Trophoblast cell (in vitro differentiated cells and primary cell): ENCODE measurements around the gene TRPV6.

Source experiments
- DNase-seq, 2 donors: peaks; one replicate each; pipeline ENCODE4 v3.0.0-alpha.2; 2016
- H2AFZ ChIP-seq: 2 replicates; pipeline ENCODE4 v1.6.1; 2013; ENCODE audit warnings: low read length, moderate library complexity, mild to moderate bottlenecking; ENCODE audit not compliant: insufficient read depth, poor library complexity
- H2AK5ac ChIP-seq: 2 replicates; pipeline ENCODE4 v1.6.1; 2013; ENCODE audit warnings: mild to moderate bottlenecking, low read length
- H2BK120ac ChIP-seq: 2 replicates; pipeline ENCODE4 v1.6.1; 2013; ENCODE audit warnings: low read length, mild to moderate bottlenecking, moderate library complexity; ENCODE audit not compliant: insufficient read depth, poor library complexity
- H2BK12ac ChIP-seq: 2 replicates; pipeline ENCODE4 v1.6.1; 2013; ENCODE audit warnings: mild to moderate bottlenecking, low read length, moderate library complexity
- H2BK5ac ChIP-seq: 2 replicates; pipeline ENCODE4 v1.6.1; 2013; ENCODE audit warnings: low read length, low read depth, moderate library complexity, mild to moderate bottlenecking; ENCODE audit not compliant: poor library complexity
- H3K14ac ChIP-seq: 2 replicates; pipeline ENCODE4 v1.6.1; 2013; ENCODE audit warnings: mild to moderate bottlenecking, low read length
- H3K18ac ChIP-seq: 2 replicates; pipeline ENCODE4 v1.6.1; 2013; ENCODE audit warnings: mild to moderate bottlenecking, low read length
- H3K23ac ChIP-seq: 2 replicates; pipeline ENCODE4 v1.6.1; 2013; ENCODE audit warnings: low read length
- H3K27ac ChIP-seq: 2 replicates; pipeline ENCODE4 v1.5.1; 2013; ENCODE audit warnings: low read depth, mild to moderate bottlenecking, inconsistent platforms, low read length, moderate library complexity
- H3K27me3 ChIP-seq: 2 replicates; pipeline ENCODE4 v1.6.1; 2013; ENCODE audit warnings: inconsistent platforms, mild to moderate bottlenecking, low read length, moderate library complexity; ENCODE audit not compliant: insufficient read depth
- H3K36me3 ChIP-seq, 2 experiments: 1 replicate in 1 of 2; 2 replicates in 1 of 2; pipeline ENCODE4 v1.6.1; 2013; ENCODE audit warnings: low read length in 2 of 2, mild to moderate bottlenecking in 2 of 2, moderate library complexity in 1 of 2; ENCODE audit not compliant: insufficient read depth in 2 of 2, control insufficient read depth in 1 of 2
- H3K4ac ChIP-seq: 2 replicates; pipeline ENCODE4 v1.6.1; 2013; ENCODE audit warnings: low read depth, mild to moderate bottlenecking, low read length, moderate library complexity
- H3K4me1 ChIP-seq, 2 experiments: 1 replicate in 1 of 2; 2 replicates in 1 of 2; pipeline ENCODE4 v1.6.1; 2013; ENCODE audit warnings: low read length in 2 of 2, mild to moderate bottlenecking in 2 of 2, moderate library complexity in 1 of 2; ENCODE audit not compliant: insufficient read depth in 2 of 2, control insufficient read depth in 1 of 2
- H3K4me2 ChIP-seq: 2 replicates; pipeline ENCODE4 v1.6.1; 2013; ENCODE audit warnings: inconsistent platforms, mild to moderate bottlenecking, low read length, moderate library complexity
- H3K4me3 ChIP-seq: 2 replicates; pipeline ENCODE4 v1.5.1; 2013; ENCODE audit warnings: mild to moderate bottlenecking, low read depth, low read length, inconsistent platforms
- H3K79me1 ChIP-seq: one replicate; pipeline ENCODE4 v1.6.1; 2013; ENCODE audit warnings: low read length
- H3K79me2 ChIP-seq: 2 replicates; pipeline ENCODE4 v1.6.1; 2013; ENCODE audit warnings: low read length, mild to moderate bottlenecking; ENCODE audit not compliant: control insufficient read depth, insufficient read depth, poor library complexity
- H3K9ac ChIP-seq: 2 replicates; pipeline ENCODE4 v1.6.1; 2013; ENCODE audit warnings: mild to moderate bottlenecking, low read length
- H3K9me3 ChIP-seq: 2 replicates; pipeline ENCODE4 v1.6.1; 2013; ENCODE audit warnings: low read depth, mild to moderate bottlenecking, control low read depth, inconsistent platforms, low read length; ENCODE audit not compliant: insufficient read depth
- H4K12ac ChIP-seq: 2 replicates; pipeline ENCODE4 v1.6.1; 2013; ENCODE audit warnings: low read depth, mild to moderate bottlenecking, low read length, moderate library complexity
- H4K8ac ChIP-seq: 2 replicates; pipeline ENCODE4 v1.6.1; 2013; ENCODE audit warnings: low read depth, mild to moderate bottlenecking, low read length, moderate library complexity
- H4K91ac ChIP-seq: one replicate; pipeline ENCODE4 v1.6.1; 2013; ENCODE audit warnings: low read depth, mild to moderate bottlenecking, low read length, moderate library complexity
- WGBS: extraction: QIAGEN DNeasy Blood & Tissue Kit; methylation state at CpG from one replicate; pipeline ENCODE4 v1.1.7; 2013; ENCODE audit warnings: missing lambda C conversion rate; ENCODE audit not compliant: insufficient read length, insufficient coverage; ENCODE audit errors: extremely low coverage; 5-methylcytosine and 5-hydroxymethylcytosine counted together

The TRPV6 gene

GRCh38 chr7:142894112-142894984, 8.8 kb upstream of the TRPV6 start:
- Histone ChIP-seq H3K9me3 (peaks cover 7% of the 10 kb centered on the region), H3K27me3 (no peaks in the 10 kb centered on the region), H2BK5ac (no peak overlapping the region), H3K36me3 (no peaks in the 10 kb centered on the region), H3K27ac (no peak overlapping the region), H3K4me3 (no peak overlapping the region), H3K4me2 (no peak overlapping the region), H3K79me1 (peaks cover 5% of the 10 kb centered on the region), H3K14ac (no peak overlapping the region), H4K12ac (no peak overlapping the region), H2AK5ac (no peak overlapping the region), H3K9ac (no peak overlapping the region), H4K8ac (no peak overlapping the region), H3K4ac (no peak overlapping the region), H2BK12ac (no peak overlapping the region), H2BK120ac (no peak overlapping the region), H2AFZ (no peak overlapping the region), H4K91ac (no peak overlapping the region), H3K23ac (no peak overlapping the region), H3K18ac (no peak overlapping the region), H3K4me1 (peaks cover 7 to 12% of the 10 kb centered on the region in 2 experiments), H3K79me2 (no peaks in the 10 kb centered on the region)
- no peak for DNase-seq
- WGBS: no CpG with 5 or more reads among the region's 12 CpGs

GRCh38 chr7:142892951-142893350, 7.4 kb upstream of the TRPV6 start:
- no peak overlapping the region for H3K18ac ChIP-seq
- peaks cover 7% of the 10 kb centered on the region for H3K9me3 ChIP-seq
- H3K27me3 ChIP-seq: no peaks in the 10 kb centered on the region
- H3K36me3 ChIP-seq: no peaks in the 10 kb centered on the region
- no peak overlapping the region for H3K4me3 ChIP-seq
- H3K79me1 ChIP-seq: no peaks in the 10 kb centered on the region
- H4K8ac ChIP-seq: no peak overlapping the region
- H3K4ac ChIP-seq: no peak overlapping the region
- no peaks in the 10 kb centered on the region for H3K79me2 ChIP-seq
- H3K4me2 ChIP-seq: no peak overlapping the region
- WGBS: no CpG with 5 or more reads among the region's 5 CpGs
- no peak overlapping the region for H3K23ac ChIP-seq
- H2BK12ac ChIP-seq: peak overlapping the region; percentile 21
- no peak overlapping the region for H3K27ac ChIP-seq
- no peak overlapping the region for H2AFZ ChIP-seq
- H4K12ac ChIP-seq: no peak overlapping the region
- peaks cover 2 to 9% of the 10 kb centered on the region in 2 experiments for H3K4me1 ChIP-seq
- no peak overlapping the region for H2BK5ac ChIP-seq
- H2BK120ac ChIP-seq: no peak overlapping the region
- H4K91ac ChIP-seq: no peak overlapping the region
- no peak overlapping the region for H3K14ac ChIP-seq
- no peak for DNase-seq
- no peak overlapping the region for H3K9ac ChIP-seq
- H2AK5ac ChIP-seq: no peak overlapping the region

GRCh38 chr7:142891490-142892082, 6.0 kb upstream of the TRPV6 start:
- peaks cover 9% of the 10 kb centered on the region for H3K9me3 ChIP-seq

GRCh38 chr7:142890874-142891485, 5.4 kb upstream of the TRPV6 start:
- Histone ChIP-seq H4K91ac (no peak overlapping the region), H2BK120ac (no peak overlapping the region), H3K79me1 (no peaks in the 10 kb centered on the region), H3K27ac (no peak overlapping the region), H3K36me3 (no peaks in the 10 kb centered on the region), H2AK5ac (no peak overlapping the region), H3K79me2 (no peaks in the 10 kb centered on the region), H3K23ac (peak overlapping the region; percentile 44), H4K8ac (no peak overlapping the region), H3K4me1 (peaks cover 2 to 9% of the 10 kb centered on the region in 2 experiments), H4K12ac (no peak overlapping the region), H3K27me3 (no peaks in the 10 kb centered on the region), H3K18ac (no peak overlapping the region), H3K9ac (no peak overlapping the region), H3K4me2 (no peak overlapping the region), H3K14ac (no peak overlapping the region), H2BK5ac (no peak overlapping the region), H3K4me3 (peak overlapping the region; percentile 48), H3K4ac (no peak overlapping the region), H2AFZ (no peak overlapping the region), H2BK12ac (no peak overlapping the region), H3K9me3 (peaks cover 9% of the 10 kb centered on the region)
- WGBS: 100% methylated on average over 1 of the region's 12 CpGs
- DNase-seq: no peak

More at GRCh38 chr7:142891490-142892082, 6.0 kb upstream of the TRPV6 start:
- Histone ChIP-seq H3K36me3 (no peaks in the 10 kb centered on the region), H3K23ac (no peak overlapping the region), H3K79me2 (no peaks in the 10 kb centered on the region), H3K9ac (no peak overlapping the region), H3K4me1 (peaks cover 2 to 9% of the 10 kb centered on the region in 2 experiments), H4K91ac (no peak overlapping the region), H4K8ac (no peak overlapping the region), H3K4me2 (no peak overlapping the region), H2BK5ac (no peak overlapping the region), H3K4ac (no peak overlapping the region), H2BK120ac (no peak overlapping the region), H2AK5ac (no peak overlapping the region), H3K14ac (no peak overlapping the region), H3K27me3 (no peaks in the 10 kb centered on the region), H4K12ac (no peak overlapping the region), H3K79me1 (no peaks in the 10 kb centered on the region), H3K18ac (no peak overlapping the region), H2AFZ (no peak overlapping the region), H2BK12ac (no peak overlapping the region), H3K27ac (no peak overlapping the region), H3K4me3 (no peak overlapping the region)
- no peak for DNase-seq
- no CpG with 5 or more reads among the region's 10 CpGs for WGBS
